HG03175 (cell line): ENCODE results near the gene PRR12.

ENCODE experiments used
- ATAC-seq: cut with Tn5 transposase; IDR thresholded peaks from one replicate; pipeline ENCODE4 v1.9.1; 2021; ENCODE audit warnings: mild to moderate bottlenecking, moderate library complexity; ENCODE audit not compliant: unreplicated experiment

Gene PRR12

GRCh38 chr19:49590071-49590970, 661 bp upstream of the PRR12 start:
- peak; percentile 71 for ATAC-seq

GRCh38 chr19:49591731-49592485, 926 bp downstream of the PRR12 start:
- ATAC-seq = no peak

- no peak for ATAC-seq
Measured at GRCh38 chr19:49592486-49593232, 1.7 kb downstream of the PRR12 start.

GRCh38 chr19:49593233-49594113, 2.5 kb downstream of the PRR12 start:
- peak; percentile 47 for ATAC-seq

- no peak for ATAC-seq
Measured at GRCh38 chr19:49594157-49594992, 3.4 kb downstream of the PRR12 start.

GRCh38 chr19:49594993-49595818, 4.2 kb downstream of the PRR12 start:
- ATAC-seq = no peak

GRCh38 chr19:49595819-49596404, 4.9 kb downstream of the PRR12 start:
- no peak for ATAC-seq

GRCh38 chr19:49596407-49596806, 5.4 kb downstream of the PRR12 start:
- ATAC-seq = no peak

- no peak for ATAC-seq
Measured at GRCh38 chr19:49596954-49597702, 6.1 kb downstream of the PRR12 start.

GRCh38 chr19:49597703-49597974, 6.7 kb downstream of the PRR12 start:
- ATAC-seq = no peak

GRCh38 chr19:49599378-49600295, 8.7 kb downstream of the PRR12 start:
- no peak for ATAC-seq

- no peak for ATAC-seq
Measured at GRCh38 chr19:49601482-49602038, 10.6 kb downstream of the PRR12 start.

GRCh38 chr19:49602806-49603205, 11.8 kb downstream of the PRR12 start:
- ATAC-seq = no peak

GRCh38 chr19:49605605-49606004, 14.6 kb downstream of the PRR12 start:
- ATAC-seq = no peak

- no peak for ATAC-seq
Measured at GRCh38 chr19:49609499-49610092, 18.6 kb downstream of the PRR12 start.

- no peak for ATAC-seq
Measured at GRCh38 chr19:49613374-49613773, 22.4 kb downstream of the PRR12 start.
